Sigmoid colon (tissue), 7 donors: ENCODE data around the gene PRICKLE3. TPM values are rescaled to one million over a fixed set of nuclear protein-coding genes. Genes with fewer than 3 reads are reported as not detected.

Experiments
- DNase-seq: peaks from one replicate; pipeline ENCODE4 v3.0.0-alpha.2; 2019
- H3K27ac ChIP-seq, 4 donors: fragments of 200-600 bp; sonication (generic); one replicate each; pipeline ENCODE4 v1.5.1; 2016 to 2019; ENCODE audit warnings: mild to moderate bottlenecking in 1 of 4
- H3K27me3 ChIP-seq, 3 donors: fragments of 200-600 bp; sonication (generic); one replicate each; pipeline ENCODE4 v1.5.1; 2019; ENCODE audit warnings: mild to moderate bottlenecking in 1 of 3
- H3K36me3 ChIP-seq, 4 donors: fragments of 200-600 bp; sonication (generic); one replicate each; pipeline ENCODE4 v1.5.1; 2016 to 2019
- H3K4me1 ChIP-seq, 4 donors: fragments of 200-600 bp; sonication (generic); one replicate each; pipeline ENCODE4 v1.5.1; 2017 to 2019
- H3K4me3 ChIP-seq, 4 donors: fragments of 200-600 bp; sonication (generic); one replicate each; pipeline ENCODE4 v1.5.1; 2017 to 2019; ENCODE audit warnings: mild to moderate bottlenecking in 2 of 4, moderate library complexity in 1 of 4
- H3K9me3 ChIP-seq, 4 donors: fragments of 200-600 bp in 3 of 4; sonication (generic) in 3 of 4; one replicate each; pipeline versions ENCODE4 v1.5.1 to v1.6.1; 2013 to 2019
- CTCF ChIP-seq, 4 experiments: fragments of 450-650 bp in 3 of 4; fragments of 200-600 bp in 1 of 4; IDR thresholded peaks; one replicate each; pipeline ENCODE4 v1.5.1; 2016 to 2019; ENCODE audit warnings: antibody characterized with exemption in 4 of 4, mild to moderate bottlenecking in 3 of 4, moderate library complexity in 2 of 4
- EP300 ChIP-seq, 4 donors: sonication (generic); formaldehyde crosslinking; IDR thresholded peaks; one replicate each; pipeline ENCODE4 v1.6.1; 2017; ENCODE audit warnings: antibody characterized with exemption in 4 of 4
- POLR2A ChIP-seq, 2 donors: fragments of 450-650 bp; IDR thresholded peaks; one replicate each; pipeline ENCODE4 v1.6.1; 2016; ENCODE audit warnings: antibody characterized with exemption in 2 of 2, mild to moderate bottlenecking in 2 of 2, moderate library complexity in 2 of 2
- POLR2AphosphoS5 ChIP-seq, 4 donors: sonication (generic); formaldehyde crosslinking; IDR thresholded peaks; one replicate each; pipeline ENCODE4 v1.6.1; 2017; ENCODE audit warnings: antibody characterized with exemption in 4 of 4
- WGBS, 2 donors: extraction: QIAGEN DNeasy Blood & Tissue Kit; methylation state at CpG; one replicate each; pipeline ENCODE4 v1.1.7; 2013; 5-methylcytosine and 5-hydroxymethylcytosine counted together
- intact Hi-C: fragments of 100-400 bp; cut with DNase I; formaldehyde crosslinking; loops from one replicate; pipeline ENCODE4 v1.15.1; 2023
- polyA plus RNA-seq, 3 donors: library from polyadenylated mRNA; stranded (reverse); fragments of 200-250 nt; gene quantifications; one replicate each; pipeline ENCODE4 v1.2.3, GENCODE V29; 2013
- total RNA-seq, 4 donors: library from RNA; depleted of rRNA; stranded (reverse); fragments of >200 nt; gene quantifications; one replicate each; pipeline ENCODE4 v1.1.0, GENCODE V29; 2016
- donor health status: healthy with polysubstance abuse.
- donor health status: Bipolar disorder and iron deficiency.
- donor health status: healthy.

PRICKLE3 gene
- total RNA-seq (10 to 100 TPM in 2 of 4 donors, 1 to 10 TPM in 2; 7.7 to 13.0 (median 10.4) TPM), polyA plus RNA-seq (1 to 10 TPM; 4.8 to 9.8 (median 6.0) TPM)

- peak; percentile 92 for DNase-seq
- 12 to 13% methylated on average over 62 of the region's 62 CpGs for WGBS, 2 donors
- H3K27ac ChIP-seq = peak within 1 kb of the TSS; percentile 80 to 88 (median 83)
- H3K4me3 ChIP-seq = peak within 1 kb of the TSS; percentile 42 to 60 (median 56)
- H3K36me3 ChIP-seq = peaks cover 0 to 5% (median 0%) of the 10 kb centered on the region in 4 donors
- H3K9me3 ChIP-seq = no peaks in the 10 kb centered on the region
- TF ChIP-seq POLR2AphosphoS5 (IDR thresholded peaks at IDR 0.05) (peak; percentile 75 to 90 (median 87)), CTCF (IDR thresholded peaks at IDR 0.05) (peak in 1 of 4 experiments; percentile 12), POLR2A (IDR thresholded peaks at IDR 0.05) (peak; percentile 52 to 72), EP300 (IDR thresholded peaks at IDR 0.05) (no peak)
- peaks cover 0 to 24% (median 14%) of the 10 kb centered on the region in 4 donors for H3K4me1 ChIP-seq
- intact Hi-C loops = no loop called here
- no peaks in the 10 kb centered on the region for H3K27me3 ChIP-seq
Observed at GRCh38 chrX:49186125-49187027, at the start of gene PRICKLE3. Gene PRICKLE3, minus strand, starts transcription at chrX:49186373. Its CDS starts 76 bp downstream, at chrX:49186297.

DNA sequence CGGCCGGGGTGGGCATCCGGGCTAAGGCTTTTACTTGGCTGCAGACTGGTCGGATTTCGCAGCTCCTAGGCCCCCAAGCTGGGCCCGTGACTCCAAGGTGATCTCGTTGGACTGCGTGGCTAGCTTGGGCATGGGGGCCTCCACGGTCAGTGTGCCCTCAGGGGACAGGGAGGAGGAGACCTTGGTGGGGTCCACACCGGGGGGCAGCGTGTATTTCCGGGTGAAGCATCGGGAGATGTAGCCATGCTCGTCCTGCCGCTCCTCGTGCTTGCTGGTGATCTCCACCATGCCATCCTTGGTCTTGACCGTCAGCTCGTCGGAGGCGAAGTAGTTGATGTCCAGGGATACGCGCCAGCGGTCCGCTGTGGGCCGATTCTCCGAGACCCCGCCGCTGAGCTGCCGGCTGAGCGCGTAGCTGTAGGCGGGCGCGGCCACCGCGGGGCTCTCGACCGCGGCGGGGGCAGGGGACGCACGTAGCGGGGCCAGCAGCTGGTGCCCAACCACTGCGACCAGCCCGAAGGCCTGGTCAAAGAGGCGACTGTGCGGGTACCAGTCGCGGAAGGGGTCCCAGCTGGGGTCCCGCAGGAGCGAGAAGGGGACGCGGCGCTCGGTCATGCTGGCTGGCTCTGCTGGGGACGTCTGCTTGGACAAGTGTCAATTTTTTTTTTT is 47.8 kb upstream of the PRICKLE3 start:
- intact Hi-C loops = no loop called here
- Histone ChIP-seq H3K4me3 (peak overlapping the region in 1 of 4 donors; percentile 17), H3K4me1 (peaks cover 0 to 11% (median 2%) of the 10 kb centered on the region in 4 donors), H3K36me3 (no peaks in the 10 kb centered on the region), H3K27me3 (peaks cover 0 to 17% (median 7%) of the 10 kb centered on the region in 3 donors), H3K27ac (no peak overlapping the region), H3K9me3 (no peaks in the 10 kb centered on the region)
- TF ChIP-seq POLR2A (IDR thresholded peaks at IDR 0.05) (no peak), POLR2AphosphoS5 (IDR thresholded peaks at IDR 0.05) (no peak), CTCF (IDR thresholded peaks at IDR 0.05) (no peak), EP300 (IDR thresholded peaks at IDR 0.05) (no peak)
- DNase-seq = no peak
- 56 to 60% methylated on average over 56 of the region's 56 CpGs for WGBS, 2 donors

- peaks cover 0 to 17% (median 7%) of the 10 kb centered on the region in 3 donors for H3K27me3 ChIP-seq
- 71 to 83% methylated on average over 9 of the region's 9 CpGs for WGBS, 2 donors
Observed at GRCh38 chrX:49233176-49233575, 47.0 kb upstream of the PRICKLE3 start, which contains the start of gene CACNA1F. Gene CACNA1F, minus strand, starts transcription at chrX:49233340. Its CDS starts 31 bp downstream, at chrX:49233309.

GRCh38 chrX:49232525-49232924 is 46.4 kb upstream of the PRICKLE3 start:
- H3K27ac ChIP-seq = no peak overlapping the region
- peaks cover 0 to 11% (median 2%) of the 10 kb centered on the region in 4 donors for H3K4me1 ChIP-seq
- H3K36me3 ChIP-seq = no peaks in the 10 kb centered on the region
- H3K27me3 ChIP-seq = peaks cover 0 to 17% (median 7%) of the 10 kb centered on the region in 3 donors
- WGBS, 2 donors = 87% methylated on average over 2 of the region's 2 CpGs
- intact Hi-C loops = no loop called here
- no peak overlapping the region for H3K4me3 ChIP-seq
- H3K9me3 ChIP-seq = no peaks in the 10 kb centered on the region
- TF ChIP-seq EP300 (IDR thresholded peaks at IDR 0.05) = no peak
- no peak for TF ChIP-seq POLR2AphosphoS5 (IDR thresholded peaks at IDR 0.05)
- TF ChIP-seq POLR2A (IDR thresholded peaks at IDR 0.05) = no peak
- TF ChIP-seq CTCF (IDR thresholded peaks at IDR 0.05) = no peak
- DNase-seq = no peak

More at GRCh38 chrX:49233176-49233575, 47.0 kb upstream of the PRICKLE3 start, which contains the start of gene CACNA1F:
- no peak for TF ChIP-seq POLR2AphosphoS5 (IDR thresholded peaks at IDR 0.05)
- TF ChIP-seq EP300 (IDR thresholded peaks at IDR 0.05) = no peak
- no peak for TF ChIP-seq CTCF (IDR thresholded peaks at IDR 0.05)
- intact Hi-C loops = no loop called here
- H3K36me3 ChIP-seq = no peaks in the 10 kb centered on the region
- no peak within 1 kb of the TSS for H3K27ac ChIP-seq
- peaks cover 0 to 11% (median 2%) of the 10 kb centered on the region in 4 donors for H3K4me1 ChIP-seq
- DNase-seq = no peak
- no peaks in the 10 kb centered on the region for H3K9me3 ChIP-seq
- H3K4me3 ChIP-seq = peak within 1 kb of the TSS in 1 of 4 donors; percentile 17
